ENCODE results near the gene SMG5.
"Not testable (repeated sequence)": the region's sequence is repeated elsewhere in the genome, so short reads cannot be mapped to it uniquely, and the experiment has no call there.

The SMG5 gene

DNA sequence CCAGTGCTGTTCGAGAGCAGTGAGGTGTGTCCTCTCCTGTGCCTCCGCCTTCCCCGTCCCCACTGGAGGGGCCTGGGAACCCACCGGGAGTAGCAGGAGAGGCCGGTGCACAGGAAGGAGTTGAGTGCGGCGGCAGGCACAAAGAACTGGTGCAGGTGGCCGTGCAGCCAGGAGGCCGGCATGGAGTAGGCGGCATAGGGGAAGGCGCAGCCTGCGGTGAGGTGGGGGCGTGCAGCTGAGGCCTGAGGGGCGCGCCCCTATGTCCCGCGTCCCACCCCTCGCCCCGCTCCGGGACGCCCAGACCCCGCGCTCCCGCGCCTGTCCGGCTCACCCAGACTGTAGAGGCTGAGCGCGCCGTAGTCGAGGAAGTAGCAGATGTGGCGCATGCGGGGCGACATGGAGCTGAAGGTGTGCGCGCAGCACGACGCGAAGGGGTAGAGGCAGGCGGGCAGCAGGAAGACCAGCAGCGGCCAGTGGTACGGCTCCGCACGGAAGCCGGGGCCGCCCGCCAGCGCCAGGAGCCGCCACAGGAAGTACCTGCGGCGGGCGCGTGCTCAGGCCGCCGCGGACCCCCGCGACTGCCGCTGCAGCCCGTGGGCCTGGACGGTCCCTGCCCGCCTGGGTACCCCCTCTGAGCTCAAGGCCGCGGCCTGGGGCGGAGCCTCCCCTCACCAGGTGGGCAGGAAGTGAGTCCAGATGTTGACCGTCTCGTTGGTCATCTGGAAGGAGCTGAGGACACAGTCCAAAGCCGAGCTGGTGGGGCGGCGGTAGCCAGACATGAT is 37.0 kb downstream of the SMG5 start:
- peak; percentile 78 for DNase-seq

DNA sequence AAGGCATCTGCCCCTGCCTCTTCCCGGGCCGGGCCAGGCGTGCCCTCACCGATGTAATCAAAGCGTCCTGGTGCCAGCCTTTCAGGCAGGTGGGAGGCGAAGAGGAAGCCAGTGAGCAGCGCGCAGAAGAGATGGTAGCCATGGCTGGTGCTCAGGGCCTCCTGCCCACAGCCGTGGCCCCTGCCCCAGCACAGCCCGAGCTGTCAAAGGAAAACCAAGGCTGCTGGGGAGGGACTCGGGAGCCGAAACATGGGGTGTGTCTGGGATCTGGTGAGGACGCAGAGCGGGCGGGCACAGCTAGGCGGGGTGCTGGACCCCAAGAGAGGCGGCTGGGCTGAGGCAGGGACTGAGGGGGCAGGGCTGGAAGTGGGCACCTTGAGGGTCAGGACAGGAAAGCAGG is 37.9 kb downstream of the SMG5 start:
- no peak for DNase-seq

DNA sequence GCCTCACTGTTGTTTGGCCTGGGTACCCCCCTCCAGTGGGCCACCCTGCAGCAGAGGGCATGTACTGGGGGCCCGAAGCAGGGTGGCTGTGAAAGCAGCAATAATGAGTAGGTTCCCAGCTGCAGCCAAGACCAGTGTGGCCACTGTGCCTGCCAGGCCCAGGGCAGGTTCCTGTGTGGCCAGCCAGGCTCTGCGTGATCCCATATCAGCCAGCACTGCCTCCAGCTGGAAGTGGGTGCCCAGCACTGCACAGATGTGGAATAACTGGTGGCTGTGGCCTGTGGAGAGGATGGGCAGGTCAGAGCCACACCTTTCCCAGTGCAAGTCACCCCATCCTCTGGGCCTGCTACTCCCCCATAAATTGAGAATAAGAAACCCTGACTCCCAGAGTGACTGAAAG is 38.5 kb downstream of the SMG5 start:
- no peak for DNase-seq

DNA sequence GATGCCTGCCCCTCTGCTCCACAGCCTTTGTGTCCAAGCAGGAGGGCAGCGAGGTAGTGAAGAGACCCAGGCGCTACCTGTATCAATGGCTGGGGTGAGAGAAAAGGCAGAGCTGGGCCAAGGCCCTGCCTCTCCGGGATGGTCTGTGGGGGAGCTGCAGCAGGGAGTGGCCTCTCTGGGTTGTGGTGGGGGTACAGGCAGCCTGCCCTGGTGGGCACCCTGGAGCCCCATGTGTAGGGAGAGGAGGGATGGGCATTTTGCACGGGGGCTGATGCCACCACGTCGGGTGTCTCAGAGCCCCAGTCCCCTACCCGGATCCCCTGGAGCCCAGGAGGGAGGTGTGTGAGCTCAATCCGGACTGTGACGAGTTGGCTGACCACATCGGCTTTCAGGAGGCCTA is 39.9 kb downstream of the SMG5 start:
- no peak for DNase-seq

DNA sequence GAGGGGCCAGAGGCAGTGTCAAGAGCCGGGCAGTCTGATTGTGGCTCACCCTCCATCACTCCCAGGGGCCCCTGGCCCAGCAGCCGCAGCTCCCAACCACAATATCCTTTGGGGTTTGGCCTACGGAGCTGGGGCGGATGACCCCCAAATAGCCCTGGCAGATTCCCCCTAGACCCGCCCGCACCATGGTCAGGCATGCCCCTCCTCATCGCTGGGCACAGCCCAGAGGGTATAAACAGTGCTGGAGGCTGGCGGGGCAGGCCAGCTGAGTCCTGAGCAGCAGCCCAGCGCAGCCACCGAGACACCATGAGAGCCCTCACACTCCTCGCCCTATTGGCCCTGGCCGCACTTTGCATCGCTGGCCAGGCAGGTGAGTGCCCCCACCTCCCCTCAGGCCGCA is 40.7 kb downstream of the SMG5 start, which contains the start of gene BGLAP:
Gene BGLAP (plus strand): TSS at position 259 of the 400 bp plus-strand sequence. CDS start 48 bp downstream, at position 307.
- DNase-seq = no peak

DNA sequence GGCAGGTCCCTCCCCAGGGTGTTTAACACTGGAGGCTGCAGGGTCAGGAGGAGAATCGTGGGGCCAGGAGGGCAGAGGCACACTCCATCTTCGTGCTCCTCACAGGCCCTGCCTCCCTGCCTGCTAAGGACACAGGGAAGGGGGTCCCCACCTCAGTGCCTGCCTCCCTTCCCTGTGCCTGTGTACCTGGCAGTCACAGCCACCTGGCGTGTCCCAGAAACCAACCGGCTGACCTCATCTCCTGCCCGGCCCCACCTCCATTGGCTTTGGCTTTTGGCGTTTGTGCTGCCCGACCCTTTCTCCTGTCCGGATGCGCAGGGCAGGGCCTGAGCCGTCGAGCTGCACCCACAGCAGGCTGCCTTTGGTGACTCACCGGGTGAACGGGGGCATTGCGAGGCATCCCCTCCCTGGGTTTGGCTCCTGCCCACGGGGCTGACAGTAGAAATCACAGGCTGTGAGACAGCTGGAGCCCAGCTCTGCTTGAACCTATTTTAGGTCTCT is 41.3 kb downstream of the SMG5 start:
- no peak for DNase-seq

DNA sequence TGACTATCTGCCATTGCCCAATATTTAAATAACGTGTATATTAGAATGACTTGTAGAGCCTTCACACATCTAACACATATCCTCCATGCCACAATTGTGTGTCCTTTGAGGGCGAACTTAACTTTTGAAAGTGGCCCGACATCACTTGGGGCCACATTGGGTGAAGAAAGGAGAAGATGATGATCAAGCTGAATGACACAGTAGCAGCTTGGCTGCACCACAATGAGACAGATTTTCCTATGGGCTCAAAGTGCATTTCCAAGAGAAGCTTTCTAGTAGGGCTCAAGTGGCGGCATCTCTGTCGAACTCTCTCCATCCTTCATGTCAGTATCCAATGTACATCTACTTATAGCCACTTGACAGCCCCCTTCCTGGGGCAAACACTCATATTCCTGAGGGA is 44.4 kb downstream of the SMG5 start:
- DNase-seq = no peak

DNA sequence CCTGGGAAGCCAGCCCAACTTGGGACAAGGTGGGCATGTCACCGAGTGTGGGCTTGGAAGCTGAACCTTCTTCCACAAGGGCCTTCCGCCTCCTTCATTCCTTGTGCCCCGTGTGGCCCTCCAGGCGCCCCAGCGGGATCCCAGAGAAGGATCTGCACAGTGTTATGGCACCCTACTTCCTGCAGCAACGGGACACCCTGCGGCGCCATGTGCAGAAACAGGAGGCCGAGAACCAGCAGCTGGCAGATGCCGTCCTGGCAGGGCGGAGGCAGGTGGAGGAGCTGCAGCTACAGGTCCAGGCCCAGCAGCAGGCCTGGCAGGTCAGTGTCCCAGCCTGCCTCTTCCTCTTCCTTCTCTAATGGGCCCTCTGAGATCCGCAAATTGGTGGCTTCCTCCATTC is 46.5 kb downstream of the SMG5 start:
- no peak for DNase-seq

DNA sequence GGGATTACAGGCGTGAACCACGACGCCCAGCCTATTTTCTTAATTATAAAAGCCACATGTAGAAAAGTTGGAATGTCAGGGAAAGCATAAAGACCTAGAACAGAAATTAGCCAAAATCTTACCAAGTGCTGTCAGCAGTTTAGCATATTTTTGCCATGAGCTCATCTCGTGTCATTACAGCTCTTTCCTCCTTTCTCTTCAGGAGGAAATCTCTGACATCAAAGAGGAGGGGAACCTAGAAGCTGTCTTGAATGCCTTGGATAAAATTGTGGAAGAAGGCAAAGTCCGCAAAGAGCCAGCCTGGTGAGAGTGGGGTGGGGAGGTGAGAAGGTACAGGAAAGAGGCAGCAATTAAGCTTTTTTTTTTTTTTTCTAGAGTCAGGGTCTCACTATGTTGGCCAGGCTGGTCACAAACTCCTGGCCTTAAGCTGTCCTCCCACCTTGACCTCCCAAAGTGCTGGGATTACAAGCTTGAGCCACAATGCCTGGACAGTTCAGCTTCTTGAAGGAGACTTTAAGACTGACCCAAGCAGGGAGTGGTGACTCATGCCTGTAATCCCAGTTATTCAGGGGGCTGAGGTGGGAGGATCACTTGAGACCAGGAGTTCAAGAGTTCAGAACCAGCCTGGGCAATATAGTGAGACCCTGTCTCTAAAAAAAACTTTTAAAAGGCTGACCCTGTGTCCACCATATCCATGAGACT is 49.0 kb downstream of the SMG5 start:
- no peak for DNase-seq

DNA sequence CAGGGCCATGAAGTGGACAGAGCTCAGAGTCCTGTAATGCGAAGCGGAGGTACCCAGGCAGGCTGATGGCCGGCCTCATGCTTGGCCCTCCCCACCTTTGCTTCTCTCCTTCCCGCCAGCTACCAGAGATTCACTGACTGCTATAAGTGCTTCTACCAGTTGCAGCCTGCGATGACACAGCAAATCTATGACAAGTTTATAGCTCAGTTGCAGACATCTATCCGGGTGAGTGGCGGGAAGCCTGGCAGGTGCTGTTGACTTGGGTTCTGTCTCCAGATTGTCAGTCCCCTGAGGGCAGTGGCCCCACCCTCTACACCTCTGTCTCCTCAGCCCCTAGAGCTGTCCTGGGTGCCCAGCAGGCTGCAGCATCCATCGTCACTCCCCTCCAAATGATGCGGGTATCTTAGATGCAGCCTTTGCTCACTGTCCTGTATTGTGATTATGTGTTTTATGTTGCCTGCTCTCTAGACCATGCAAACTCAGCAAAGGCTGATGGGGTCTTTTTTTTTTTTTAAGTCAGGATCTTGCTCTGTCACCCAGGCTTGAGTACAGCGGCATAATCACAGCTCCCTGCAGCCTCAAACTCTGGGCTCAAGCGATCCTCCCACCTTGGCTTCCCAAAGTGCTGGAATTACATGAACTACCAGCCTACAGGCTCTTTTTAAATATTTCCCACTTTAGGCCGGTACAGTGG is 50.3 kb downstream of the SMG5 start:
- no peak for DNase-seq

DNA sequence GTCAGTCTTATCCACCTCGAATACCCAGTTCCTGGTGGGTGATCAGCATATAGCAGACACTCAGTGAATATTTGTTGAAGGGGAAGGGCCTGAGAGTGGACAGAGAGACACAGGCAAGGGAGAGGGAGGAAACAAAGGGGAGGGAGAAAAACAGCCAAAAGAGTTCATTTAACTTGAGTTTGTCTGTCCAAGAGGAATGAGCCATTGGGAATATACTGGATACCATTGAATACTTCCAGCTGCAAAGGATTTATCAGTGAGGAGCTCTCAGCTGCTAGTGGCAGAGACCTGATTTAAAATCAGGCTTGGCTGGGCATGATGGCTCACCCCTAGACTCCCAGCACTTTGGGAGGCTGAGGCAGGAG is 52.2 kb downstream of the SMG5 start:
- DNase-seq = no peak

DNA sequence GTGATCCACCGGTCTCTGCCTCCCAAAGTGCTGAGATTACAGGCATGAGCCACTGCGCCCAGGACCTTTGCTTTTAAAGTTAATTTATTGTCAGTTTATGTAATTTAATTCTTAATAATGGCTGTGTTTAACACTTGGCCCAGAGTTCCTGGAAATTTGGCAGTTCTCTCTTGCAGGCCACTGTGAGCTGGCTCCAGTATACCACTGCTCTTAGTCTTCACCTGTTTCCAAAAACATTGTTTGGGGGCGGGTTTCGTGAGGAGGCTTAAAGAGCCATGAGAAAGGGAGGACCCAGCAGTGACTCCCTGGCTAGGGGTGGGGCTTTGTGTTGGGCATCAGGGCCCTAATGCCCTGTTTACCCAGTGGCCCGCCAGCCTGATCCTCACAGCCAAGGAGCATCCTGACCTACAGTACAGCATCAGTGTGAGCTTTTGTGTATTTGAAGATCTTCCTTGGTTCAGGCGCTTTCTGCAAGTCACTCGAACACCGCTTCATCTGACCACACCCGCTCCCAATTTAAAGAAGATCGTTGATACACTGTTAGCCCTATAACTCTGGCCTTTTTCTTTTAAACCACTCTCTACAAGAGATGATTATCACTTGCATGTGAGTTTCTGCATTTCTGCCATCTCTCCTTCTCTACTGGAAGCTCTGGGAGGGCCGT is 52.7 kb downstream of the SMG5 start:
- DNase-seq = no peak

DNA sequence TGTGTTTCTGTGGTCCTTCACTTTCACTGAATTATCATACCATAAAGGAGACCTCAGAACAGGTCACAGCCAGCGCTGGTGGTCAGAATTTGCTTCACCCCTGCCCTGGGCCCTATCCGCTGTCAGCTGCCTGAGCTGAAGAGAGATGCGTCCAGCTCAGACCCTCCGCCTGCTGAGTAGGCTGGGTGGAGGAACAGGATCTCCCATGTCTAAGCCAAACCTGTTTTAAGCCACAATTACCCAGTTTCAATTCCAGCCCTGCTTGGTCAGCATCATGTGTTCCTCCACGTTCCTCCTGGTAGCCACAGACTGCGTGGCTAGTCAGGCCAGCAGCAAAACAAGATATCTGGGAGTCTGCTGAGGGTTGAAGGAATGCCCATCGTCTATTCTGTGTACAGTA is 54.1 kb downstream of the SMG5 start:
- DNase-seq = no peak

DNA sequence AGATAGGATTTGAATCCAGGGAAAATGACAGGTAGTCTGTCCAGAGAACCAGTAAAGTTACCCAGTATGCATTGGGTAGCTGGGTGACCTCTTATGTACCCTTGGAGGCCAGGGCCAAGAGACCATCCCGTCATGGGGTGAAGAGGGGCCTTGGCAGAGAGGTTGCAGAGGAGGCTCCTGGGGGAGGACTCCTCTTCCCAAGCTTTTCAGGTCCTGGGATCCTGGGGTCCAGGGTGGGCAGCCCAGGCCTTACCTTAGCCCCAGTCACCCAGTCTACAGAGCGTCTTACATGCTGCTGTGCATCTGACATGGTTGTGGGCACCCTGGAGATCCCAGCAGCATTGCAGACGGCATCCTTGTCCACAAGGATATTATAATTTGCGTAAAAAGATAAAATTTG is 55.8 kb downstream of the SMG5 start:
- DNase-seq = no peak

DNA sequence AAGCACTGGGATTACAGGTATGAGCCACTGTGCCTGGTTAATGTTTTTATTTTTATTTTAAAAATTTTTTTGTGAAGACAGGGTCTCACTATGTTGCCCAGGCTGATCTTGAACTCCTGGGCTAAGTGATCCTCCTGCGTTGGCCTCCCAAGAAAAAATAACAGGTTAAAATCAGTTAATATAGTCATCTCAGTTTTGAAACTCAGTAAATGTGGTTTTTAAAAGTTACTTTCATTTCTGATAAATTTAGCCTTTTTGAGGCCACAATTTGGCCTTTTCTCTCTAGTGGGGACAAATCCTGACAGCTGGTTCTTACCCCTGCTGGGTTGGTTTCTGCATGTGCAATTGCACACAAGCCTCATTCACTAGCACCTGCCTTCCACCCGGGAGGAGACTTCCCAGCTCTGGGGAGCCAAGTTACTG is 56.5 kb downstream of the SMG5 start:
- no peak for DNase-seq

DNA sequence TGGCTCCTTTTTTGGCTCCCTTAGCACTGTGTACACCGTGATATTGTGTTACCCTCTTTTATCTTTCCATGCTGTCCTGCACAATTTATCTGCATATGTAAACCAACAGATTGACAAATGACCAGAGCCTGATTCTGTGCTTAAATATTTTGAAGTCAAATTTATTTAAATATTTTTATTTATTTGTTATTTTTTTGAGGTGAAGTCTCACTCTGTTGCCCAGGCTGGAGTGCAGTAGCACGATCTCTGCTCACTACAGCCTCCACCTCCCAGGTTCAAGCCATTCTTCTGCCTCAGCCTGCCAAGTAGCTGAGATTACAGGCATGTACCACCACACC is 57.0 kb downstream of the SMG5 start:
- no peak for DNase-seq

DNA sequence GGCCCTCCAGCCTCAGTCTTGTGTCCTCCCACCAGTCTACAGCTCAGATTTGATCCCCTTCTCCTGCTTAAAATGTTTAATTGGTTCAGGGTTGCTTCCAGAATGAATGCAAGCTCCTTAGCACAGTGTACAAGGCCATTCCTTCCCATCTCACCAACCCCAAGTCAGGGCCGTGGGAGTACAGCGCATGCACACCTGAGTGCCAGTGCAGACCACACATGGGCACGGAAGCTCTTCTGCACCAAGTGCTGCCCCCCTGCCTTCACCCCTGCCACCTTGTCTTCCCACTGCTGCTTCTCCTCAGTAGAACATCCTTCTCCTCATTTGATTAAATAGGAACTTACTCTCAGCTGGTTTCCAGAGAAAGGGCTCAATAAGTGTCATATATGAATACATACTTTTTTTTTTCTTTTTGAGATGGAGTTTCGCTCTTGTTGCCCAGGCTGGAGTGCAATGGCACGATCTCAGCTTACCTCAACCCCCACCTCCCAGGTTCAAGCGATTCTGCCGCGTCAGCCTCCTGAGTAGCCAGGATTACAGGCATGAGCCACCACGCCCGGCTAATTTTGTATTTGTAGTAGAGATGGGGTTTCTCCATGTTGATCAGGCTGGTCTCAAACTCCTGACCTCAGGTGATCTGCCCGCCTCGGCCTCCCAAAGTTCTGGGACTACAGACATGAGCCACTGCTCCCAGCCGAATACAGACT is 60.5 kb downstream of the SMG5 start:
- DNase-seq = no peak

DNA sequence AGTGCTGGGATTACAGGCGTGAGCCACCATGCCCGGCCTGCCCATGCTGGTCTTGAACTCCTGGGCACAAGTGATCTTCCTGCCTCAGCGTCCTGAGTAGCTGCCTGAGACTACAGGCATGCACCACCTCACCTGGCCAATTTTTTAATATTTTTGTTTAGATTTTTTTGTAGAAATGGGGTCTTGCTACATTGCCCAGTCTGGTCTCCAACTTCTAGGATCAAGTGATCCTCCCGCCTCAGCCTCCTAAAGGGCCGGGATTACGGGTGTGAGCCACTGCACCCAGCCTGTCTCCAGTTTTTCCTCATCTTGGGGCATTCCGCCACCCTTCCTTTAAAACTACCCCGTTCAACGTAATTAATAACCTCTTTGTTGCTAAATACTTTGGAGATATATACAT is 62.4 kb downstream of the SMG5 start:
- no peak for DNase-seq

DNA sequence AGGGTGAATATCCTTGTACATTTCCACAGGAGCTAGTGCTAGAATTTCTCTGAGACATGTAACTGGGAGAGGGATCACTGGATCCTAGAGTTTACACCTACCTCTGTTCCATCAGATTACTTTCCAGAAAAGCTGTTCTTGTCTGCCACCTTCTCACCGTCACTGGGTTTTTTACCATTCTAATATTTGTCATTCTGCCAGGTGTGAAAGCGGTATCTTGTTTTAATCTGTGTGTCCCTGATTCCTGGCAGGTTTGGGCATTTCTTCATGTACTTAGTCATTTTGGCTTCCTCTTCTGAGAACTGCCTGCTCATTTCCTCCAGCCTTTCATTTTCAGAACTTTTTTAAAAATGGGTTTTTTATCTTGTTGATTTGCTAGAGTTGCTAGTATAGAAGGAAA is 64.8 kb downstream of the SMG5 start:
- DNase-seq = no peak

DNA sequence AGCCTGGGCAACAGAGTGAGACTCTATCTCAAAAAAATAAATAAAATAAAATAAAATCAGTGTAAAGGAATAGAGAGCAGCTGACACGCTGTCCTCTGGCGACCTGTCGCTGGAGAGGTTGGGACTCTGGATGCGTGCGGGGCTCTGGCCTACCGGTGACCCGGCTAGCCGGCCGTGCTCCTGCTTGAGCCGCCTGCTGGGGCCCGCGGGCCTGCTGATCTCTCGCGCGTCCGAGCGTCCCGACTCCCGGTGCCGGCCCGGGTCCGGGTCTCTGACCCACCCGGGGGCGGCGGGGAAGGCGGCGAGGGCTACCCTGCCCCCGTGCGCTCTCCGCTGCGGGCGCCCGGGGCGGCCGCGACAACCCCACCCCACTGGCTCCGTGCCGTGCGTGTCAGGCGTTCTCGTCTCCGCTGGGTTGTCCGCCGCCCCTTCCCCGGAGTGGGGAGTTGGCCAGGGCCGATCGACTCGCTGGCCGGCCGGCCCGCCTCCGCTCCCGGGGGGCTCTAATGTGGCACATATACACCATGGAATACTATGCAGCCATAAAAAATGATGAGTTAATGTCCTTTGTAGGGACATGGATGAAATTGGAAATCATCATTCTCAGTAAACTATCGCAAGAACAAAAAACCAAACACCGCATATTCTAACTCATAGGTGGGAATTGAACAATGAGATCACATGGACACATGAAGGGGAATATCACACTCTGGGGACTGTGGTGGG is 66.1 kb downstream of the SMG5 start:
- not testable (repeated sequence) for DNase-seq

DNA sequence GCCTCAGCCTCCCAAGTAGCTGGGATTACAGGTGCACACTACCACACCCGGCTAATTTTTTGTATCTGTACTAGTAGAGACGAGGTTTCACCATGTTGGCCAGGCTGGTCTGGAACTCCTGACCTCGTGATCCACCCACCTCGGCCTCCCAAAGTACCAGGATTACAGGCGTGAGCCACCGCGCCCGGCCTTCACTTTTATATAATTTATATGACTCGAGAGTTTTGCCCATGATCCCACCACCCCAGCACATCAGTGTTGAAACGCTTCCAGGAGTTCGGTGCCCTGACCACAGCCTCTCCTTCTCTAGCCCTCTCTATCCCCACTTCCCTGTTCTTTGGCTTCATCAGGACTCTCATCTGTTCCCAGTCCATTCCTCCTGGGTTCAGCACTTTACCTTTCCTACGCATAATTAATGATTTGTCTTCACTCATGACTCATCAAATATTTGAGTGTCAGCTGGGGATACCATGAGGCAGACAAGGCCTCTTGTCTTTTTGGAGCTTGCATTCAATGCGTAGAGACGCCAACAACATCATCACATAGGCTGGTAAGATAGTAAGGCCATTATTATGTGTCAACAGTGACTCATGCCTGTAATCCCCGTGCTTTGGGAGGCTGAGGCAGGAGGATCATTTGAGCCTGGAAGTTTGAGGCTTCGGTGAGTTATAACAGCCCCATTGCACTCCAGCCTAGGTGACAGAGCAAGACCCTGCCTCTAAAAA is 68.4 kb downstream of the SMG5 start:
- DNase-seq = peak; percentile 50

DNA sequence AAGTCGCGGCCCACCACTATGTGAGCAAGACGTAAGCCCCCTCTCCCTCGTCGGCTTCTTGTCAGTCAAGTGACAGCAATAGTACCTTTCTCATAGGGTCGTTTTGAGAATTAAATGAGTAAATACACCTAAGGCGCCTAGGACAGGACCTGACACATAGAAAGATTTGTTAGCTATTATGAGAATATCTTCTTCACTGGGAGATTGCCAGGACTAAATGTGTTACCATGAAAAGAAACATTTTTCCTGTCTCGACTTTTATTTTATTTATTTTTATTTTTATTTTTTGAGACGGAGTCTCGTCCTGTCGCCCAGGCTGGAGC is 69.0 kb downstream of the SMG5 start:
- no peak for DNase-seq
